Glutamatergic neuron (in vitro differentiated cells): ENCODE measurements around the gene GLUD1. TPM values are rescaled to one million over a fixed set of nuclear protein-coding genes. Genes with fewer than 3 reads are reported as not detected.

Experiments used
- DNase-seq: peaks from one replicate; pipeline ENCODE4 v3.0.0; 2022
- H3K27ac Mint-ChIP-seq: one replicate; pipeline ENCODE4 v1.8.0; 2020; ENCODE audit warnings: mild to moderate bottlenecking, mixed read lengths, inconsistent platforms; ENCODE audit not compliant: unreplicated experiment
- H3K27me3 Mint-ChIP-seq: one replicate; pipeline ENCODE4 v1.8.0; 2020; ENCODE audit warnings: mild to moderate bottlenecking, moderate library complexity, mixed read lengths, inconsistent platforms; ENCODE audit not compliant: unreplicated experiment
- H3K36me3 Mint-ChIP-seq: one replicate; pipeline ENCODE4 v1.8.0; 2020; ENCODE audit warnings: mild to moderate bottlenecking, mixed read lengths, inconsistent platforms; ENCODE audit not compliant: unreplicated experiment
- H3K4me1 Mint-ChIP-seq: one replicate; pipeline ENCODE4 v1.8.0; 2020; ENCODE audit warnings: mild to moderate bottlenecking, low read depth, mixed read lengths, inconsistent platforms; ENCODE audit not compliant: unreplicated experiment
- H3K4me3 Mint-ChIP-seq: one replicate; pipeline ENCODE4 v1.8.0; 2020; ENCODE audit warnings: mild to moderate bottlenecking, mixed read lengths, inconsistent platforms; ENCODE audit not compliant: unreplicated experiment
- H3K9me3 Mint-ChIP-seq: one replicate; pipeline ENCODE4 v1.8.0; 2020; ENCODE audit warnings: mild to moderate bottlenecking, moderate library complexity, mixed read lengths, inconsistent platforms; ENCODE audit not compliant: unreplicated experiment
- CTCF ChIP-seq: fragments of 200-600 bp; sonication (generic); IDR thresholded peaks from one replicate; pipeline ENCODE4 v1.5.0; 2021; ENCODE audit not compliant: partially characterized antibody, unreplicated experiment
- total RNA-seq: library from RNA; stranded (reverse); fragmentation: NEBNext Ultra II Directional; extraction: Animal tissue kit (Norgen Biotek cat#: 25700); gene quantifications from one replicate; pipeline ENCODE4 v1.2.1, GENCODE V29; 2021; ENCODE audit not compliant: unreplicated experiment

Gene GLUD1
- total RNA-seq, 1 donor from 2014 or later: 73.1 TPM

GRCh38 chr10:87060280-87060928, 34.2 kb downstream of the GLUD1 start:
- H3K27ac Mint-ChIP-seq: no peak overlapping the region
- no peaks in the 10 kb centered on the region for H3K4me1 Mint-ChIP-seq
- no peak for DNase-seq
- no peaks in the 10 kb centered on the region for H3K36me3 Mint-ChIP-seq
- H3K27me3 Mint-ChIP-seq: no peaks in the 10 kb centered on the region
- no peak for TF ChIP-seq CTCF
- no peak overlapping the region for H3K4me3 Mint-ChIP-seq
- H3K9me3 Mint-ChIP-seq: no peaks in the 10 kb centered on the region

GRCh38 chr10:87059401-87059800, 35.2 kb downstream of the GLUD1 start:
- Mint-ChIP-seq H3K27me3 (no peaks in the 10 kb centered on the region), H3K4me3 (no peak overlapping the region), H3K36me3 (no peaks in the 10 kb centered on the region), H3K9me3 (no peaks in the 10 kb centered on the region), H3K27ac (no peak overlapping the region), H3K4me1 (no peaks in the 10 kb centered on the region)
- no peak for DNase-seq
- TF ChIP-seq CTCF: no peak

- H3K27ac Mint-ChIP-seq: no peak overlapping the region
- H3K4me1 Mint-ChIP-seq: no peaks in the 10 kb centered on the region
- H3K27me3 Mint-ChIP-seq: no peaks in the 10 kb centered on the region
- TF ChIP-seq CTCF: no peak
- H3K36me3 Mint-ChIP-seq: no peaks in the 10 kb centered on the region
- H3K4me3 Mint-ChIP-seq: no peak overlapping the region
- H3K9me3 Mint-ChIP-seq: no peaks in the 10 kb centered on the region
- no peak for DNase-seq
Measured at GRCh38 chr10:87058171-87058570, 36.5 kb downstream of the GLUD1 start.

GRCh38 chr10:87054373-87055295, 40.0 kb downstream of the GLUD1 start:
- no peak overlapping the region for H3K27ac Mint-ChIP-seq
- H3K4me3 Mint-ChIP-seq: no peak overlapping the region

More at GRCh38 chr10:87054373-87055295, 40.0 kb downstream of the GLUD1 start:
- H3K4me1 Mint-ChIP-seq: no peaks in the 10 kb centered on the region
- H3K27me3 Mint-ChIP-seq: no peaks in the 10 kb centered on the region
- no peaks in the 10 kb centered on the region for H3K9me3 Mint-ChIP-seq
- no peak for TF ChIP-seq CTCF
- no peak for DNase-seq
- H3K36me3 Mint-ChIP-seq: no peaks in the 10 kb centered on the region
